ENCODE data around the gene CEP76. TPM values are rescaled to one million over a fixed set of nuclear protein-coding genes. Genes with fewer than 3 reads are reported as not detected.
A peak's percentile ranks its signal among the peaks of the same experiment; 100 is the strongest.

The CEP76 gene
- polyA plus RNA-seq = 14.8 and 21.4 TPM in 2 replicates
- polyA minus RNA-seq = 18.7 and 19.9 TPM in 2 replicates

DNA sequence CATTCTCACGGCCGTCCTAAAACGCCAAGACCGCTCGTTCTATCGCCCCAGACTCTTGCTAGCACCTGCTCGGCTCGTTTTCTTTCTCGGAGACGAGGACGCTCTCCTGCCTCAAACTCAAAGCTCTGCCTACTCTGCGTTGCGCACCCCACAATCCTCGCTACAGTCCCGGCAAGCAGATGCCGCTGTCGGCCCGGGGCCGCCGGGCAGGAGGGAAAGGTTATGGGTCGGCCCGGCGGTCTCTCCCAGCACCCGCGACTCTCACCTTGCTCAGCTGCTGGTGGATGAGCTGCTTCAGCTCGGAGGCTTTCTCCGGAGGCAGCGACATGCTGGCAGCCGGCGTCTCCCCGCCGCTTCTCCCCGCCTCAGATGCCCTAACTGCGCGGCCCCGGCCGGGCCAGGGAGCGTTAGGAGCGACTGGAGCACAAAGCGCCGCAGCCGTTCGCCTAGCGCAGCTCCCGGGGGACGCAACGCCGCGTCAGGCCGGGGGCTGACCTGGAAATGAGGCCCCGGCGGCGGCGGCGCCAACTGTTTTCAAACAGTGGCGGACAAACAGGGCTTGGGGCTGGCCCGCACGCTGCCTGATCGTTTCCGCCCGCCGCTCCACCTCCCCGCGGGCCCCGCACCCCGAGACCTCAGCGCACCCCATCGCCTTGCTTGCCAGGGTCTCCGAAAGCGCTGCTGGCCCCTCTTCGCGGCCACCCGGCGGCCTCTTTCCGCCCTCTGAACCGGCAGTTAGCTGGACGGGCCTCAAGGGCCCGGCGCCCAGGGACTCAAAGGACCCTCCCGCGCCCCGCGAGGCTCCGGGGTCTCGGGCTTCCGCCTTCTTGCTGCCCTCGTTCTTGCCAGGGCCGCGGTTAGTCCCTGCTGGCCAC lies at the start of gene CEP76, which contains the start of gene PSMG2:
TSS of gene CEP76 (minus strand) at position 503 of the 875 bp plus-strand sequence. CDS start at position 328, 175 bp downstream.
TSS of gene PSMG2 (plus strand) at position 822 of the 875 bp plus-strand sequence. CDS start 66 bp downstream, outside the sequence.
- Histone ChIP-seq H3K27ac (ENCODE audit: low read length) (peak within 1 kb of the TSS; percentile 94), H3K79me2 (replicated peaks; ENCODE audit: insufficient read depth, low read length) (peaks cover 46% of the 10 kb centered on the region), H3K4me3 (ENCODE audit: low read length) (peak within 1 kb of the TSS; percentile 98), H3K9ac (ENCODE audit: low read length) (peak within 1 kb of the TSS; percentile 90), H4K20me1 (ENCODE audit: insufficient read depth) (no peaks in the 10 kb centered on the region), H3K27me3 (ENCODE audit: insufficient read depth, low read depth, low read length) (no peaks in the 10 kb centered on the region), H3K9me2 (ENCODE audit: insufficient read depth, low read length) (no peaks in the 10 kb centered on the region), H2AFZ (ENCODE audit: low read depth, low read length) (peak within 1 kb of the TSS; percentile 96), H3K36me3 (ENCODE audit: insufficient read depth, low read length) (peaks cover 7% of the 10 kb centered on the region), H3K4me2 (ENCODE audit: low read length) (peak within 1 kb of the TSS; percentile 49), H3F3A (ENCODE audit: insufficient read depth, low read length, poor library complexity, severe bottlenecking) (peaks cover 5% of the 10 kb centered on the region), H3K9me3 (ENCODE audit: low read length) (no peaks in the 10 kb centered on the region)
- TF ChIP-seq SMC3 (conservative IDR thresholded peaks at IDR 0.05; ENCODE audit: poor library complexity) = peak; percentile 16
- no peak for TF ChIP-seq RAD21 (conservative IDR thresholded peaks at IDR 0.05)
- peak; percentile 85 for TF ChIP-seq TAF1 (IDR thresholded peaks at IDR 0.05; ENCODE audit: low read depth)
- TF ChIP-seq EP300 (conservative IDR thresholded peaks at IDR 0.05; ENCODE audit: poor library complexity, severe bottlenecking) = peak; percentile 59
- TF ChIP-seq, protein P1, sequence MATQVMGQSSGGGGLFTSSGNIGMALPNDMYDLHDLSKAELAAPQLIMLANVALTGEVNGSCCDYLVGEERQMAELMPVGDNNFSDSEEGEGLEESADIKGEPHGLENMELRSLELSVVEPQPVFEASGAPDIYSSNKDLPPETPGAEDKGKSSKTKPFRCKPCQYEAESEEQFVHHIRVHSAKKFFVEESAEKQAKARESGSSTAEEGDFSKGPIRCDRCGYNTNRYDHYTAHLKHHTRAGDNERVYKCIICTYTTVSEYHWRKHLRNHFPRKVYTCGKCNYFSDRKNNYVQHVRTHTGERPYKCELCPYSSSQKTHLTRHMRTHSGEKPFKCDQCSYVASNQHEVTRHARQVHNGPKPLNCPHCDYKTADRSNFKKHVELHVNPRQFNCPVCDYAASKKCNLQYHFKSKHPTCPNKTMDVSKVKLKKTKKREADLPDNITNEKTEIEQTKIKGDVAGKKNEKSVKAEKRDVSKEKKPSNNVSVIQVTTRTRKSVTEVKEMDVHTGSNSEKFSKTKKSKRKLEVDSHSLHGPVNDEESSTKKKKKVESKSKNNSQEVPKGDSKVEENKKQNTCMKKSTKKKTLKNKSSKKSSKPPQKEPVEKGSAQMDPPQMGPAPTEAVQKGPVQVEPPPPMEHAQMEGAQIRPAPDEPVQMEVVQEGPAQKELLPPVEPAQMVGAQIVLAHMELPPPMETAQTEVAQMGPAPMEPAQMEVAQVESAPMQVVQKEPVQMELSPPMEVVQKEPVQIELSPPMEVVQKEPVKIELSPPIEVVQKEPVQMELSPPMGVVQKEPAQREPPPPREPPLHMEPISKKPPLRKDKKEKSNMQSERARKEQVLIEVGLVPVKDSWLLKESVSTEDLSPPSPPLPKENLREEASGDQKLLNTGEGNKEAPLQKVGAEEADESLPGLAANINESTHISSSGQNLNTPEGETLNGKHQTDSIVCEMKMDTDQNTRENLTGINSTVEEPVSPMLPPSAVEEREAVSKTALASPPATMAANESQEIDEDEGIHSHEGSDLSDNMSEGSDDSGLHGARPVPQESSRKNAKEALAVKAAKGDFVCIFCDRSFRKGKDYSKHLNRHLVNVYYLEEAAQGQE (IDR thresholded peaks at IDR 0.05; ENCODE audit: borderline replicate concordance) = peak; percentile 89
- TF ChIP-seq, protein P2, sequence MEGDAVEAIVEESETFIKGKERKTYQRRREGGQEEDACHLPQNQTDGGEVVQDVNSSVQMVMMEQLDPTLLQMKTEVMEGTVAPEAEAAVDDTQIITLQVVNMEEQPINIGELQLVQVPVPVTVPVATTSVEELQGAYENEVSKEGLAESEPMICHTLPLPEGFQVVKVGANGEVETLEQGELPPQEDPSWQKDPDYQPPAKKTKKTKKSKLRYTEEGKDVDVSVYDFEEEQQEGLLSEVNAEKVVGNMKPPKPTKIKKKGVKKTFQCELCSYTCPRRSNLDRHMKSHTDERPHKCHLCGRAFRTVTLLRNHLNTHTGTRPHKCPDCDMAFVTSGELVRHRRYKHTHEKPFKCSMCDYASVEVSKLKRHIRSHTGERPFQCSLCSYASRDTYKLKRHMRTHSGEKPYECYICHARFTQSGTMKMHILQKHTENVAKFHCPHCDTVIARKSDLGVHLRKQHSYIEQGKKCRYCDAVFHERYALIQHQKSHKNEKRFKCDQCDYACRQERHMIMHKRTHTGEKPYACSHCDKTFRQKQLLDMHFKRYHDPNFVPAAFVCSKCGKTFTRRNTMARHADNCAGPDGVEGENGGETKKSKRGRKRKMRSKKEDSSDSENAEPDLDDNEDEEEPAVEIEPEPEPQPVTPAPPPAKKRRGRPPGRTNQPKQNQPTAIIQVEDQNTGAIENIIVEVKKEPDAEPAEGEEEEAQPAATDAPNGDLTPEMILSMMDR (IDR thresholded peaks at IDR 0.05; ENCODE audit: poor library complexity, severe bottlenecking) = no peak
- TF ChIP-seq POLR2AphosphoS5 (IDR thresholded peaks at IDR 0.05) = peak; percentile 72
- peak; percentile 91 for TF ChIP-seq MXI1 (conservative IDR thresholded peaks at IDR 0.05; ENCODE audit: poor library complexity, severe bottlenecking)
- peak; percentile 58 for TF ChIP-seq EZH2 (IDR thresholded peaks at IDR 0.05; ENCODE audit: borderline replicate concordance, insufficient read depth, low read length, poor library complexity, severe bottlenecking)

DNA sequence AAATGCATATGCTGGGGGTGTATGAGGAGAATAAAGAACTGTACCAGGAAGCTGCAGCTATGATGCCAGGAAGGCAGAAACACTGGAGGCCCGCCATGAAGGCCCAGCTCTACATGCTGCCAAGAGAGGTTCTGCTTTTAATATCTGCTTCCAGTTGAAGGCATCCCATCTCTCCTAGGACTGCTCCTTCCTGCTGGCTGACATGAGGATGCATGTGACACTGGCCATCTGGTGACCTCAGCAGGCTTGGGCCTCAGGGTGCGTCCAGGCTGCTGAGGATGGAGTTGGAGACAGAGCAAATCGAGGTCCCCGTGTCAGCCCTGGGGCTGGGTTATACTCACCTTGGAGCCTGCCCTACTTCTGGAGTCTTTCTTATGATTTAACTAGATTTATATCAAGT lies 49.4 kb upstream of the CEP76 start:
- TF ChIP-seq EZH2 (IDR thresholded peaks at IDR 0.05; ENCODE audit: borderline replicate concordance, insufficient read depth, low read length, poor library complexity, severe bottlenecking) (no peak), EP300 (conservative IDR thresholded peaks at IDR 0.05; ENCODE audit: poor library complexity, severe bottlenecking) (no peak), MXI1 (conservative IDR thresholded peaks at IDR 0.05; ENCODE audit: poor library complexity, severe bottlenecking) (no peak), SMC3 (conservative IDR thresholded peaks at IDR 0.05; ENCODE audit: poor library complexity) (no peak), RAD21 (conservative IDR thresholded peaks at IDR 0.05) (no peak), TAF1 (IDR thresholded peaks at IDR 0.05; ENCODE audit: low read depth) (no peak), POLR2AphosphoS5 (IDR thresholded peaks at IDR 0.05) (no peak)
- TF ChIP-seq, protein P2 (IDR thresholded peaks at IDR 0.05; ENCODE audit: poor library complexity, severe bottlenecking) = no peak
- TF ChIP-seq, protein P1 (IDR thresholded peaks at IDR 0.05; ENCODE audit: borderline replicate concordance) = no peak
- no peaks in the 10 kb centered on the region for H3K79me2 ChIP-seq (replicated peaks; ENCODE audit: insufficient read depth, low read length)
- no peaks in the 10 kb centered on the region for H4K20me1 ChIP-seq (ENCODE audit: insufficient read depth)
- H3K9me2 ChIP-seq (ENCODE audit: insufficient read depth, low read length) = no peaks in the 10 kb centered on the region
- no peaks in the 10 kb centered on the region for H3K9me3 ChIP-seq (ENCODE audit: low read length)
- H2AFZ ChIP-seq (ENCODE audit: low read depth, low read length) = no peak overlapping the region
- no peaks in the 10 kb centered on the region for H3K27me3 ChIP-seq (ENCODE audit: insufficient read depth, low read depth, low read length)
- H3K27ac ChIP-seq (ENCODE audit: low read length) = no peak overlapping the region
- H3K4me2 ChIP-seq (ENCODE audit: low read length) = no peak overlapping the region
- H3K36me3 ChIP-seq (ENCODE audit: insufficient read depth, low read length) = no peaks in the 10 kb centered on the region
- H3F3A ChIP-seq (ENCODE audit: insufficient read depth, low read length, poor library complexity, severe bottlenecking) = no peaks in the 10 kb centered on the region
- no peak overlapping the region for H3K4me3 ChIP-seq (ENCODE audit: low read length)
- H3K9ac ChIP-seq (ENCODE audit: low read length) = no peak overlapping the region

Data from neural cell (in vitro differentiated cells).